GM18951 (cell line): Measurements from ENCODE around the gene MTARC2.
"Not testable (repeated sequence)": the region's sequence is repeated elsewhere in the genome, so short reads cannot be mapped to it uniquely, and the experiment has no call there.

Experiments
- POLR2A ChIP-seq: IDR thresholded peaks from 4 replicates; pipeline ENCODE4 v1.6.1; 2011; ENCODE audit warnings: mild to moderate bottlenecking; ENCODE audit not compliant: insufficient read length, insufficient read depth; ENCODE audit errors: extremely low read depth
- in situ Hi-C: fragments of 300-500 bp; cut with MboI; formaldehyde crosslinking; loops from one replicate; pipeline ENCODE4 v1.12.0; 2022; ENCODE audit warnings: low sequenced_read_pairs, mixed read lengths, inconsistent platforms; ENCODE audit not compliant: unreplicated experiment

MTARC2 gene

GRCh38 chr1:220711056-220711809 lies 36.9 kb upstream of the MTARC2 start:
- TF ChIP-seq POLR2A, result no peak
- in situ Hi-C loops, result no loop called here

DNA sequence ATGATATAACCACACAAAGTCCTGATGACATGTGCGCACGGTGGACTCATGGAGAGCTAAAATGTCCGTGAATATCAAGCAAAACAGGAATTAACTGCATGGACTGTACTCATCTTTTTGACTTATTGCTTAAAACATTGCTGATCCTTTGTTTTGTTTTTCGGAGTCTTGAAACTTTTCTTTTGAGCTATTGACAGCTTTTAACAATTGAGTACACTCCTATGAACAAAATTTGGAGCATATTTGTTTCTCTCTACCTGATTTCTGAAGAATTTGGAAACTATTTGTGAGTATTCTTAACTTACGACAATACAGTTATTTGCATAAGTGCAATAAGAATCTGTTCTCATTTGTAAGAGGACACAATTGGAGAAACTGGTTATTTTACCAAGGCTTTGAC lies 32.1 kb upstream of the MTARC2 start:
- in situ Hi-C loops, result not testable (repeated sequence)

- peak; percentile 17 for TF ChIP-seq POLR2A
Observed at GRCh38 chr1:220717800-220718640, 30.1 kb upstream of the MTARC2 start.

DNA sequence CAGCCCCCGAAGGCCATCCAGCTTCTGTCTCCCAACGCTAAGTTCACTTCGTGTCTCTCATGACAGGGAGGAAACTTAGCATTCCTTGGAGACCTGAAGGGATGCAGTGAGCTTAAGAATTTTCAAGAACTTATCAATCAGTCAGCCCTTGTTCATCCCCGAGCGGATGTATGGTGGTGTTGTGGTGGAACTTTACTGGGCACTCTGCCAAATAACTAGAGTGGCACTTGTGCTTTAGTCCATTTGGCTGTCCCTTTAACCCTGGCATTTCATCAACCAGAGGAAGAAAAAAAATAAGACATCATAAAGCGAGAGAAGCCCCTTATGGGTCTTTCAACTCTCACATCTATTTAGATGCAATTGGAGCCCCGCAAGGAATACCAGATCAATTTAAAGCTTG lies 26.9 kb upstream of the MTARC2 start:
- in situ Hi-C loops, result not testable (repeated sequence)

More at GRCh38 chr1:220717800-220718640, 30.1 kb upstream of the MTARC2 start:
- in situ Hi-C loops, result no loop called here

GRCh38 chr1:220726634-220727033 lies 21.5 kb upstream of the MTARC2 start:
- no peak for TF ChIP-seq POLR2A

DNA sequence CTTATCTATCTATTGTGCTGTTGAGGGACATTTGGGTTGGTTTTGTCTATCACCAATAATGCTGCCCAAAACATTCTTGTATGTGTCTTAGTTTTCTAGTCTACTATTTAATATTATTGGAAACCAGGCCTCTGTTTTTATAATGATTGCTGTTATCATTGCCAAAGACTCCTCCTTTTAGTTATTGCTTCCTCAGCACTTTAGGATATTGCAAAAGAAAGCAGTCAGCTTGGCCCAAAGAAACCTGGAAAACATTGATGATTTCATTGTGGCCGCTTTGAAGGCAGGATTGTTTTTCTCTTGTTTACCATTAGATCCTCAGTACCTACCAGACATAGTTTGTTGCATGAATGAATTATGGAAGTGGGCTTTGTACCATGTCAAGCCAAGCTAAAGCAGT lies 20.6 kb upstream of the MTARC2 start:
- in situ Hi-C loops, result no loop called here
- no peak for TF ChIP-seq POLR2A

More at GRCh38 chr1:220726634-220727033, 21.5 kb upstream of the MTARC2 start:
- in situ Hi-C loops, result no loop called here

- TF ChIP-seq POLR2A, result no peak
- in situ Hi-C loops, result no loop called here
Observed at GRCh38 chr1:220730486-220730885, 17.6 kb upstream of the MTARC2 start.

GRCh38 chr1:220732137-220732536 lies 16.0 kb upstream of the MTARC2 start:
- in situ Hi-C loops, result no loop called here
- no peak for TF ChIP-seq POLR2A

DNA sequence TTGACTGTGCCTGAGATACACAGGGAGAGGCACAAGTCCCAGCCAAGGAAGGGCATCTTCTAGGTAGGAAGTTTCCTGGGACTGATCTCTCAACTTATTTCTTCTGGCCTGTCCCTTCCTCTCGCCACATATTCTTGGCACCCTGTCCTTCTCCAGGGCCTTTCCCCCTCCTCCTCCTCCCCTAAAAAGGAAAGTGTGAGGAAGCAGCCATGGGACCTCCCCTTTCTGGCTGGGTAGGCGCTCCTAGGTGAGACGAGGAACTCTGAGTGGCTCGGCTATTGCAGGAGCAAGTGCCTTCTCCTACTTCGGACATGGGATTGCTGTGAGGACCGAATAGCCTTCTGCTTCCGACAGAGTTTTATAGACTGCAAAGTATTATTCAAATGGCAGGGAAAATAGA lies 15.5 kb upstream of the MTARC2 start:
- in situ Hi-C loops, result no loop called here
- TF ChIP-seq POLR2A, result no peak

DNA sequence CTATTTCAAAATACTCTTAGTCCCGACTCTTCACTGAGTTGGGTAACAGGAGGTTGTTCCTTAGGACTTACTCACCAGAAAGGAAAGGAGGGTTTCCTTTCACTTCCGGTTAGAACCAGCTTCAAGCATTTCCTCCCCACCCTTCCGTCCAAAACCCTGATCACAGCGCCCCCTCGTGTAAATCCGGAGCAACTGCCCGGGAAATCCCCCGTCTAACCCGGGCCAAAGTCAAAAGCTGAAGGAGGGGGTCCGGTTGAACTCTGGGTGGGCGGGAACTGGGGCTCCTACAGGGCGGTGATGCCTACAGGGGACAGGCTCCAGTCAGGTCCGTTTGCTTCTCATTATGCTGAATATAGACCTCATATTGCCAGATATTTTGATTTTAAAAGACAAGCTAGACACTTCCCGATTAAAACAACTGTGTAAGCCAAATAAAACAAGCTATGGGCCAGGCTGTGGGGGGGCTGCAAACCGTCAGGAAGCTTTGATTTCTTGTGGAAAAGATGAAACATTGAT lies 15.0 kb upstream of the MTARC2 start:
- in situ Hi-C loops, result no loop called here

DNA sequence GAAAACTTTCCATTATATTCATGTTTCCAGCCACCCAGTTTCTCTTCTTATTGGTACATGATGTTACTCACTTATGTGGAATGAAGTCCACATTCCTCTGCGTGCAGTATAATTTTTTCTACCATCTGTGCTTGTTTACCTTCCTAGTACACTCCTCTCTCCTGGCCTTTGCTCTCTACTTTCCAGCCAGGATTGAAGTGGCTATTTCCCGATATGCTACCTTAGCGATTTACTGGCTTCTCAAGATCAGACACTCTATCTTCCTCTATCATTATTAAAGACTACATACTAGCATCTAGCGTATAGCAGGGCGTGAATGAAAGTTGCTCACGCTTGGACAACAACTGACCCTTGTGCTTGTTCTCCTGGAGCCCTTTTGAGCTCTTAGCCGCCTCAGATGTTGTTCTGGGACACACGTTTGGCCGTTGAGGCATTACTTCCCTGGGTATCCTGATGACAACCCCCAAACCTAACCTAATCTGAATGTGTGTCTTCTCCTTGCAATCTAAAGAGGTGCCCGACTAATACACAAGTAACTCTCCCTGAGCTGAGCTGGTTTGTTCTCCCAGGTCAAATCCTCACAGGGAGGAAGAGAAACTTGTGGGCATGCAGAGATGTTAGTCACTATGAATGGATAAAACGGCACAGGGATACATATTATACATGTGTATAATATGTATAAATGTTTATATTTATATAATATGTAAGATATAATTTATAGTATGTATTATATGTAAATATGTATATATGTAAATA lies 13.4 kb upstream of the MTARC2 start:
- no peak for TF ChIP-seq POLR2A
- in situ Hi-C loops, result no loop called here

More for the DNA sequence above, 15.0 kb upstream of the MTARC2 start:
- no peak for TF ChIP-seq POLR2A

DNA sequence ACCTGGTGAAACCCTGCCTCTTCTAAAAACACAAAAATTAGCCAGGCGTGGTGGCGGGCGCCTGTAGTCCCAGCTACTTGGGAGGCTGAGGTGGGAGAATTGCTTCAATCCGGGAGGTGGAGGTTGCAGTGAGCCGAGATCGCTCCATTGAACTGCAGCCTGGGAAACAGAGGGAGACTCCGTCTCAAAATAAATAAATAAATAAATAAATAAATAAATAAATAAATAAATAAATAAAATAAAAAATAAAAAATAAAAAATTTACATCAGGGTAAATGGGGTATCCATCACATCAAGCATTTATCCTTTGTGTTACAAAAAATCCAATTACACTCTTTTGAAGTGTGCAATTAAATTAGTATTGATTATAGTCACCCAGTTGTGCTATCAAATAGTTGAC lies 11.8 kb upstream of the MTARC2 start:
- in situ Hi-C loops, result not testable (repeated sequence)

- in situ Hi-C loops, result no loop called here
Observed at GRCh38 chr1:220741349-220741748, 6.8 kb upstream of the MTARC2 start.

More at GRCh38 chr1:220741349-220741748, 6.8 kb upstream of the MTARC2 start:
- no peak for TF ChIP-seq POLR2A
